Panc1 (cell line): ENCODE results near the gene AGR3. TPM values are rescaled to one million over a fixed set of nuclear protein-coding genes. Genes with fewer than 3 reads are reported as not detected.
A peak's percentile ranks its signal among the peaks of the same experiment; 100 is the strongest.

Experiments
- ATAC-seq: fragments of 200-7000 bp; cut with Tn5 transposase; 2 replicates; pipeline ENCODE4 v1.9.1; 2020; ENCODE audit warnings: mild to moderate bottlenecking, moderate library complexity
- BruUV-seq: library from RNA; stranded (reverse); fragments of 400-500 nt; replicated peaks from 2 replicates; lab custom pipeline; 2021; lab: Mats Ljungman, UMichigan
- CTCF ChIA-PET: fragments of 300-600 bp; sonication (Branson Sonifier 250); formaldehyde crosslinking; loops from one replicate; lab custom pipeline; 2022; ENCODE audit warnings: antibody characterized with exemption; lab: Charles Lee
- POLR2A ChIA-PET: fragments of 300-600 bp; sonication (Branson Sonifier 250); formaldehyde crosslinking; loops from one replicate; lab custom pipeline; 2022; ENCODE audit warnings: antibody characterized with exemption; lab: Charles Lee
- DNase-seq: peaks from one replicate; pipeline ENCODE4 v3.0.0-alpha.2; 2010; ENCODE audit warnings: low read depth, low spot score
- H3K27ac ChIP-seq: 2 replicates; pipeline ENCODE4 v1.5.1; 2011; ENCODE audit warnings: mild to moderate bottlenecking, low read length, inconsistent platforms
- H3K27me3 ChIP-seq: fragments of 200-500 bp; sonication (Bioruptor generic); 2 replicates; pipeline ENCODE4 v1.6.0; 2014; ENCODE audit warnings: low read length, inconsistent platforms; ENCODE audit not compliant: control insufficient read depth, insufficient read depth
- H3K36me3 ChIP-seq: fragments of 200-500 bp; sonication (Bioruptor generic); 2 replicates; pipeline ENCODE4 v1.5.1; 2014; ENCODE audit warnings: inconsistent platforms, mild to moderate bottlenecking, low read length, moderate library complexity; ENCODE audit not compliant: control insufficient read depth, insufficient read depth
- H3K4me1 ChIP-seq: 2 replicates; pipeline ENCODE4 v1.5.1; 2011; ENCODE audit warnings: inconsistent platforms, mild to moderate bottlenecking, low read length, moderate library complexity; ENCODE audit not compliant: control insufficient read depth, insufficient read depth
- H3K4me3 ChIP-seq, 2 experiments: 2 replicates each; pipeline ENCODE4 v1.5.1; 2011 to 2012; ENCODE audit warnings: low read depth in 2 of 2, low read length in 2 of 2, mild to moderate bottlenecking in 2 of 2, inconsistent platforms in 1 of 2, moderate library complexity in 1 of 2
- H3K9me3 ChIP-seq: fragments of 200-500 bp; sonication (Bioruptor generic); 2 replicates; pipeline ENCODE4 v1.5.1; 2014; ENCODE audit warnings: low read depth, mild to moderate bottlenecking, inconsistent platforms, low read length, moderate library complexity; ENCODE audit not compliant: control insufficient read depth, insufficient read depth
- CTCF ChIP-seq: fragments of 450-650 bp; IDR thresholded peaks from 2 replicates; pipeline ENCODE4 v1.5.1; 2017; ENCODE audit warnings: mild to moderate bottlenecking
- POLR2AphosphoS5 ChIP-seq: IDR thresholded peaks from 2 replicates; pipeline ENCODE4 v1.6.1; 2012; ENCODE audit warnings: mild to moderate bottlenecking, low read depth, low read length, moderate library complexity
- REST ChIP-seq, 2 experiments: IDR thresholded peaks; 2 replicates each; pipeline ENCODE4 v1.6.1; 2011 to 2012; ENCODE audit warnings: low read depth in 2 of 2, control low read depth in 1 of 2, low read length in 1 of 2, mild to moderate bottlenecking in 1 of 2, moderate library complexity in 1 of 2; ENCODE audit not compliant: insufficient read depth in 1 of 2
- SIN3A ChIP-seq: IDR thresholded peaks from 2 replicates; pipeline ENCODE4 v1.6.1; 2012; ENCODE audit warnings: low read depth, mild to moderate bottlenecking, low read length, moderate library complexity, borderline replicate concordance; ENCODE audit not compliant: insufficient read depth
- TCF7L2 ChIP-seq: IDR thresholded peaks from 2 replicates; pipeline ENCODE4 v1.6.1; 2011; ENCODE audit warnings: mild to moderate bottlenecking, low read depth, low read length, inconsistent platforms
- in situ Hi-C: cut with HindIII; loops from 2 replicates; pipeline ENCODE4 v1.10.0; 2016; ENCODE audit warnings: low sequenced_read_pairs, low pct_unique_long_range_greater_than_20kb
- intact Hi-C: fragments of 100-400 bp; cut with micrococcal nuclease; formaldehyde crosslinking; loops from one replicate; pipeline ENCODE4 v1.10.0; 2022; ENCODE audit not compliant: unreplicated experiment
- total RNA-seq: library from RNA; stranded (reverse); gene quantifications from one replicate; pipeline ENCODE4 v1.2.1, GENCODE V29; 2021; ENCODE audit not compliant: unreplicated experiment

AGR3 gene
- total RNA-seq, 1 experiment from 2014 or later = not detected

GRCh38 chr7:16915405-16915804 is 33.6 kb upstream of the AGR3 start:
- Histone ChIP-seq H3K27me3 (no peaks in the 10 kb centered on the region), H3K4me1 (0 out of 2 replicates have a peak, but pooled peaks cover 4% of the 10 kb centered on the region), H3K9me3 (0 out of 2 replicates have a peak, but pooled peaks cover 4% of the 10 kb centered on the region), H3K27ac (peak overlapping the region; percentile 27; the same call in 1 of the 2 replicates), H3K36me3 (no peaks in the 10 kb centered on the region), H3K4me3 (no peak overlapping the region)
- intact Hi-C loops = no loop called here
- ChIA-PET CTCF (no interaction called here), POLR2A (no interaction called here)
- BruUV-seq = no TSS peak
- no peak for ATAC-seq
- TF ChIP-seq POLR2AphosphoS5 (no peak), TCF7L2 (no peak), SIN3A (no peak), REST (IDR thresholded peaks at IDR 0.05; ENCODE audit: insufficient read depth in 1 of 2, low read depth in 2 of 2, low read length in 1 of 2) (no peak), CTCF (no peak)
- DNase-seq = no peak
- in situ Hi-C loops = no loop called here

GRCh38 chr7:16914771-16915170 is 33.0 kb upstream of the AGR3 start:
- 0 out of 2 replicates have a peak, but pooled peaks cover 4% of the 10 kb centered on the region for H3K9me3 ChIP-seq
- DNase-seq (no peak), ATAC-seq (no peak)
- H3K27ac ChIP-seq = no peak overlapping the region
- intact Hi-C loops = no loop called here
- in situ Hi-C loops = no loop called here
- BruUV-seq = no TSS peak
- no peaks in the 10 kb centered on the region for H3K36me3 ChIP-seq
- no peaks in the 10 kb centered on the region for H3K27me3 ChIP-seq
- H3K4me1 ChIP-seq = 0 out of 2 replicates have a peak, but pooled peaks cover 4% of the 10 kb centered on the region
- H3K4me3 ChIP-seq = no peak overlapping the region
- POLR2A ChIA-PET = no interaction called here
- TF ChIP-seq TCF7L2 (no peak), REST (IDR thresholded peaks at IDR 0.05; ENCODE audit: insufficient read depth in 1 of 2, low read depth in 2 of 2, low read length in 1 of 2) (no peak), POLR2AphosphoS5 (no peak), CTCF (no peak), SIN3A (no peak)
- CTCF ChIA-PET = no interaction called here
